ENCODE data around the gene RALGAPA2. TPM values are rescaled to one million over a fixed set of nuclear protein-coding genes. Genes with fewer than 3 reads are reported as not detected.

Gene RALGAPA2
- total RNA-seq, 2 experiments from 2014 or later, result 14.3 to 17.2 TPM

DNA sequence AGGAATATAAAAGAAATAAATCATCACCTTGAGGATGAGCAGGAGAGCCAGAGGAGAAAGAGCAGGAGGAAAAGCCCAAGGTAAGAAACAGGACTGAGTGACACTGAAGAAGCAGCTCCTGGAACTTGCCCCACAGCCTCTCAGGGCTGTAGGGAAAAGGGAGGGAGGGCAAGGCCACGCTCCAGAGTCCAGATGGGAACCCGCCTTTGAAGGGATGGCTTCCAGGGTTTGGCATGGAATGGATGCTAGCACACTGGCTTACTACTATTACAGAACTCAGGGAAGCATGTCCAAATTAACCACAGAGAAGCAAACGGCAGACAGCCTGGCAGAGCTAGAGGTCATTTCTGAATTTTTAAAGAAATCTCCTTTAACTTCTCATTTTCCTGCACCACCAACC, 26.8 kb downstream of the RALGAPA2 start:
- no peaks in the 10 kb centered on the region for H3K27me3 Mint-ChIP-seq
- H3K9me3 Mint-ChIP-seq, result no peaks in the 10 kb centered on the region
- ChIA-PET POLR2A (no interaction called here), CTCF (no interaction called here)
- TF ChIP-seq, protein P1, sequence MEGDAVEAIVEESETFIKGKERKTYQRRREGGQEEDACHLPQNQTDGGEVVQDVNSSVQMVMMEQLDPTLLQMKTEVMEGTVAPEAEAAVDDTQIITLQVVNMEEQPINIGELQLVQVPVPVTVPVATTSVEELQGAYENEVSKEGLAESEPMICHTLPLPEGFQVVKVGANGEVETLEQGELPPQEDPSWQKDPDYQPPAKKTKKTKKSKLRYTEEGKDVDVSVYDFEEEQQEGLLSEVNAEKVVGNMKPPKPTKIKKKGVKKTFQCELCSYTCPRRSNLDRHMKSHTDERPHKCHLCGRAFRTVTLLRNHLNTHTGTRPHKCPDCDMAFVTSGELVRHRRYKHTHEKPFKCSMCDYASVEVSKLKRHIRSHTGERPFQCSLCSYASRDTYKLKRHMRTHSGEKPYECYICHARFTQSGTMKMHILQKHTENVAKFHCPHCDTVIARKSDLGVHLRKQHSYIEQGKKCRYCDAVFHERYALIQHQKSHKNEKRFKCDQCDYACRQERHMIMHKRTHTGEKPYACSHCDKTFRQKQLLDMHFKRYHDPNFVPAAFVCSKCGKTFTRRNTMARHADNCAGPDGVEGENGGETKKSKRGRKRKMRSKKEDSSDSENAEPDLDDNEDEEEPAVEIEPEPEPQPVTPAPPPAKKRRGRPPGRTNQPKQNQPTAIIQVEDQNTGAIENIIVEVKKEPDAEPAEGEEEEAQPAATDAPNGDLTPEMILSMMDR (IDR thresholded peaks at IDR 0.05), result no peak
- H3K4me1 Mint-ChIP-seq (ENCODE audit: low read depth), result peaks cover 56% of the 10 kb centered on the region
- H3K36me3 Mint-ChIP-seq (ENCODE audit: low read depth), result no peaks in the 10 kb centered on the region
- no peak for DNase-seq
- intact Hi-C loops (cut with micrococcal nuclease), result no loop called here
- no peak for ATAC-seq
- H3K4me3 Mint-ChIP-seq, result no peak overlapping the region
- H3K27ac Mint-ChIP-seq, result no peak overlapping the region

DNA sequence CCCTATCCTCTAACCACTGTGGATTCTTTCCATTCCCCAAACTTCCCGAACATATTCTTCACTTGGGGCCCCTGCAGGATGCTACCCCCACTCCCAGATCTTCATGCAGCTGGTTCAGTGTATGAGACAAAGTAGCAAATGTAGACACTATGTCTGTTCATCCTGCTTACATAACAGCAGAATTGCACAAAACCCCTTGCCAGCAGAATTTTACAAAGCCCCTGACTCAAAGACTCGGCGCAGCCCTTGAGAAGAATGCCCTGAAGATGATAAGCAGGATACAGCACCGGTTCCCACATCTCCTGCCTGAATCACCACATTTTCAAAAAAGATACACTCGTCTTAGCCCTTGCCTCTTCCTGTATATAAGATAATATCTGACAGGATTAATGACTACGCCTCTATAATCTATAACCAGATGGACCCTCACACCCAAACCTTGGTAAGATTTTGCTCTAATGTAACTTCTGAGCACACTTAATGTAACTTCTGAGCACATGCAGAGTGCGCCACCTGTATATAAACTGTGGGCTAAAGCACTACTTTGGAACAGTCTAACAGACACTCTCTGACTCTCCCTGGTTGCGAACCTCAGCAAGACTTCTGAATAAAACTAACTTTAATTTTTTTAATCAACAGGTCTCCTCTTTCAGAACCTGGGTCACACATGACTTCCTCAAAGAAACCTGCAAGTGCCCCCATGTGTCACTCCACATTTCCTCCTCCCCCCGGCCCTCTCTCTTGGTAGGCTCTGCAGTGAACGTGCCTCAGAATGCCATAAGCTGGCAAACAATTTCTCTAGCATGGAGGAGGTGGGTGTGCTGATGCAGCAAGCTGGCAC, 28.7 kb downstream of the RALGAPA2 start:
- CTCF ChIA-PET, result interaction anchor here (1.3 kb wide), 1 partner anchor 176 kb away, joined by 3 read pairs; no protein-coding TSS in a partner anchor
- Mint-ChIP-seq H3K36me3 (ENCODE audit: low read depth) (peaks cover 6% of the 10 kb centered on the region), H3K9me3 (no peaks in the 10 kb centered on the region), H3K4me1 (ENCODE audit: low read depth) (peaks cover 57% of the 10 kb centered on the region), H3K27me3 (no peaks in the 10 kb centered on the region), H3K4me3 (no peak overlapping the region), H3K27ac (peak overlapping the region; percentile 2)
- peak; percentile 5 for DNase-seq
- ATAC-seq, result no peak
- TF ChIP-seq, protein P1 (IDR thresholded peaks at IDR 0.05), result no peak
- POLR2A ChIA-PET, result interaction anchor here (0.9 kb wide), 1 partner anchor 135 kb away, joined by 3 read pairs; no protein-coding TSS in a partner anchor
- intact Hi-C loops (cut with micrococcal nuclease), result no loop called here

DNA sequence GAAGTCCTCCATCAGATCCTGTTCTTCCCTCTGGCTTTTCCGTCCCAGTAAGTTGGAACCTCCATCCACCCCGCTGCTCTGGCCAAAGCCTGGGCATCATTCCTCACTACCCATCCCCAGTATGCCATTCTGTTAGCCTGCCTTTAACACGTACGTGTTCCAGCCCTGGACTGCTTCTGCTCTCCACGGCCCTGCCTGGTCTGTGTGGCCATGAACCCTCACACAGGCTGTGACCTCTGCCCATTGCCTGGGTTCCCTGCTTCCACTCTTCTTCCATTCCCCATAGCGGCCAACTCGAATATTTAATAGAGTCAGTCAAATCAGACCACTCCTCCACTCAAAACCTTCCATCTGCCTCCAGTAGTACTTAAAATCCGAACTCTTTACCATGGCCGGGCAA, 29.4 kb downstream of the RALGAPA2 start:
- ATAC-seq (no peak), DNase-seq (no peak)
- no peaks in the 10 kb centered on the region for H3K27me3 Mint-ChIP-seq
- intact Hi-C loops (cut with micrococcal nuclease), result no loop called here
- ChIA-PET CTCF (no interaction called here), POLR2A (no interaction called here)
- H3K36me3 Mint-ChIP-seq (ENCODE audit: low read depth), result peaks cover 11% of the 10 kb centered on the region
- no peak overlapping the region for H3K4me3 Mint-ChIP-seq
- peaks cover 52% of the 10 kb centered on the region for H3K4me1 Mint-ChIP-seq (ENCODE audit: low read depth)
- H3K27ac Mint-ChIP-seq, result no peak overlapping the region
- TF ChIP-seq, protein P1 (IDR thresholded peaks at IDR 0.05), result no peak
- no peaks in the 10 kb centered on the region for H3K9me3 Mint-ChIP-seq

DNA sequence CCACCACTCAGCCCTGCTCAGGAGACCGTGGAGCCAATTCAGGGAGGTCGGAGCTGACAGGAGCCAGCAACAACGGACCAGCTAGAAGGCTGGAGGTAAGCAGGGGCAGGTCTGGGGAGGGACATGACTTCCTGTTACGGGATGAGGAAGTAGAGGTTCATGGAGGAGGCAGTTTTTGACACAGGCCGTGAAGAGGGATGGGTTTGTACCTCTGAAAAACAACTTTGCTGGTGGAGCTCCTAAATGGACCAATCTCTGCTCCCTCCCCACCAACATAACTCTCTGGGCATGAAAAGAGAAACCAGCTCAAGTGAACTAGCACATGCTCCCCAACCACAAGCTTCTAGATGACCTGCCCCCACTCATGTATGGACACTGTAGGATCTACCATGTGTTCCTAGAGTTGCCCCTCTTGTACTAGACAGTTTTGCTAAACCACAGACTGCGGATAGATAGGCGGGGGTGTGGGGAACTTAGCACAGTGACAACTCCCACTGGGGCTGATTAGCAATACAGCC, 31.4 kb downstream of the RALGAPA2 start:
- peaks cover 44% of the 10 kb centered on the region for H3K4me1 Mint-ChIP-seq (ENCODE audit: low read depth)
- H3K4me3 Mint-ChIP-seq, result no peak overlapping the region
- no peak for DNase-seq
- ChIA-PET POLR2A (no interaction called here), CTCF (interaction anchor here (1.3 to 1.5 kb wide), 2 partner anchors 26 to 87 kb away, joined by 3 read pairs; no protein-coding TSS in a partner anchor)
- no peaks in the 10 kb centered on the region for H3K27me3 Mint-ChIP-seq
- H3K36me3 Mint-ChIP-seq (ENCODE audit: low read depth), result peaks cover 14% of the 10 kb centered on the region
- TF ChIP-seq, protein P1 (IDR thresholded peaks at IDR 0.05), result no peak
- no peak for ATAC-seq
- H3K9me3 Mint-ChIP-seq, result no peaks in the 10 kb centered on the region
- H3K27ac Mint-ChIP-seq, result peak overlapping the region; percentile 23
- intact Hi-C loops (cut with micrococcal nuclease), result no loop called here

DNA sequence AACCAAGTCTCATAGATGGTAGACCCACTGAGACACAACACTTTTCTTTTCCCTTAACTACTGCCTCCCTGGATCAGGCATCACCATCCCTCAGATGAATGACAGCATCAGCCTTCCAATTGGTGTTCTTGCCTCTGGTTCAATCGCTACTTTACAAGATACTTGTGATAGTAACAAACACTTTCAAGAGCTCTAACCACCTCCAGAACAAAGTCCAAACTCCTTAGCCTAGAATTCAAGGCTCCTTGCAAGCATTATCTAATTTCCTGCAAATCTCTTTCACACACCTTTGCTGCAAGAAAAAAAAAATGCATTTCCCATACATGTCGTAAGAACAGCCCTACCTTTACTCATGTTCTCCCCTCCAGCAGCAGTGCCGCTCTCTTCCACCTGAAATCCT, 33.1 kb downstream of the RALGAPA2 start:
- Mint-ChIP-seq H3K36me3 (ENCODE audit: low read depth) (peaks cover 14% of the 10 kb centered on the region), H3K27ac (no peak overlapping the region), H3K9me3 (no peaks in the 10 kb centered on the region), H3K4me1 (ENCODE audit: low read depth) (peaks cover 28% of the 10 kb centered on the region), H3K4me3 (no peak overlapping the region), H3K27me3 (no peaks in the 10 kb centered on the region)
- intact Hi-C loops (cut with micrococcal nuclease), result no loop called here
- POLR2A ChIA-PET, result interaction anchor here (0.6 to 1.2 kb wide), 2 partner anchors 17 to 34 kb away, joined by 3 to 4 read pairs; no protein-coding TSS in a partner anchor
- CTCF ChIA-PET, result interaction anchor here (1.0 kb wide), 1 partner anchor 557 kb away, joined by 3 read pairs; no protein-coding TSS in a partner anchor
- no peak for DNase-seq
- TF ChIP-seq, protein P1 (IDR thresholded peaks at IDR 0.05), result no peak
- ATAC-seq, result no peak
